K562 (cell line): ENCODE measurements around the gene MRPL38. TPM values are rescaled to one million over a fixed set of nuclear protein-coding genes. Genes with fewer than 3 reads are reported as not detected.

Source experiments
- ARID3B ChIP-seq: fragments of 250-450 bp; sonication (Bioruptor Pico); IDR thresholded peaks from 2 replicates; pipeline ENCODE4 v1.4.0; 2020; ENCODE audit warnings: borderline replicate concordance
- E4F1 ChIP-seq: fragments of 250-450 bp; sonication (Bioruptor Pico); IDR thresholded peaks from 2 replicates; pipeline ENCODE4 v1.5.0; 2021; ENCODE audit warnings: mild to moderate bottlenecking, borderline replicate concordance
- FIP1L1 ChIP-seq: fragments of 200-400 bp; formaldehyde crosslinking; IDR thresholded peaks from 2 replicates; pipeline ENCODE4 v1.6.1; 2018; ENCODE audit warnings: mild to moderate bottlenecking, low read depth, low read length; ENCODE audit not compliant: poor library complexity, severe bottlenecking
- GABPB2 ChIP-seq: fragments of 250-450 bp; sonication (Bioruptor Pico); conservative IDR thresholded peaks from 2 replicates; pipeline ENCODE4 v1.5.1; 2021; ENCODE audit warnings: mild to moderate bottlenecking
- KHSRP ChIP-seq: fragments of 450-650 bp; IDR thresholded peaks from 2 replicates; pipeline ENCODE4 v1.6.1; 2017
- MYC ChIP-seq, 2 experiments: fragments of 250-450 bp in 1 of 2; sonication (Bioruptor Pico) in 1 of 2; IDR thresholded peaks; 2 replicates each; pipeline versions ENCODE4 v1.5.1 to v1.6.1; 2012 to 2021; ENCODE audit warnings: low read depth in 2 of 2, borderline replicate concordance in 1 of 2, improper control_type of control experiment in 1 of 2, low read length in 1 of 2, mild to moderate bottlenecking in 1 of 2, moderate library complexity in 1 of 2
- NR2C1 ChIP-seq, 2 experiments: fragments of 450-650 bp; IDR thresholded peaks; 2 replicates each; pipeline ENCODE4 v1.6.1; 2017; ENCODE audit warnings: mild to moderate bottlenecking in 2 of 2, antibody characterized with exemption in 1 of 2, inconsistent platforms in 1 of 2, missing compliant biosample characterization in 1 of 2, missing genetic modification characterization in 1 of 2
- SP2 ChIP-seq: IDR thresholded peaks from 2 replicates; pipeline ENCODE4 v1.6.1; 2011; ENCODE audit warnings: mild to moderate bottlenecking, low read depth, low read length, moderate library complexity; ENCODE audit not compliant: poor library complexity, severe bottlenecking; ENCODE audit errors: extremely low read depth
- STAT5A ChIP-seq: IDR thresholded peaks from 2 replicates; pipeline ENCODE4 v1.6.1; 2012; ENCODE audit warnings: low read length, inconsistent platforms, borderline replicate concordance
- TAL1 ChIP-seq: fragments of 450-650 bp; IDR thresholded peaks from 2 replicates; pipeline ENCODE4 v1.6.1; 2016; ENCODE audit warnings: mild to moderate bottlenecking
- TBP ChIP-seq: optimal IDR thresholded peaks from 2 replicates; pipeline ENCODE3; 2011; ENCODE audit warnings: low read depth, low read length, improper control_type of control experiment
- YBX1 ChIP-seq: fragments of 450-650 bp; IDR thresholded peaks from 2 replicates; pipeline ENCODE4 v1.7.1; 2016; ENCODE audit warnings: mild to moderate bottlenecking
- ZC3H8 ChIP-seq: fragments of 450-650 bp; IDR thresholded peaks from 2 replicates; pipeline ENCODE4 v1.6.1; 2017
- ZNF24 ChIP-seq: fragments of 450-650 bp; IDR thresholded peaks from 2 replicates; pipeline ENCODE4 v1.6.1; 2016
- ZZZ3 ChIP-seq: fragments of 450-650 bp; IDR thresholded peaks from 2 replicates; pipeline ENCODE4 v1.6.1; 2016; ENCODE audit warnings: antibody characterized with exemption, mild to moderate bottlenecking, moderate library complexity
- polyA plus RNA-seq, 8 experiments: library from polyadenylated mRNA; depleted of rRNA in 4 of 8; stranded (reverse) in 5 of 8; unstranded in 3 of 8; fragments of >200 nt; fragmentation: Nextera tagmentation in 2 of 8; fragmentation: Illumina TruSeq in 1 of 8; extraction: Ambion mirVana in 2 of 8; extraction: Trizol in 1 of 8; gene quantifications; 2 replicates each; pipeline versions ENCODE4 v1.2.1 to v1.2.3, GENCODE V29; 2011 to 2014; ENCODE audit warnings: inconsistent platforms in 1 of 8, missing spikeins in 1 of 8
- total RNA-seq, 7 experiments: library from RNA; depleted of rRNA in 6 of 7; stranded (reverse); fragments of >200 nt in 6 of 7; fragmentation: Illumina TruSeq in 2 of 7; extraction: Trizol in 2 of 7; gene quantifications; 2 replicates each; pipeline versions ENCODE4 v1.2.1 to v1.2.3, GENCODE V29; 2011 to 2021; ENCODE audit warnings: low replicate concordance in 1 of 7
- TF ChIP-seq, protein P1 (sequence below): fragments of 250-450 bp; sonication (Bioruptor Pico); IDR thresholded peaks from 2 replicates; pipeline ENCODE4 v1.4.0; 2020; ENCODE audit warnings: mild to moderate bottlenecking, moderate library complexity
- TF ChIP-seq, protein P2 (sequence below): sonication (generic); formaldehyde crosslinking; IDR thresholded peaks from 2 replicates; pipeline ENCODE4 v1.8.1; 2023; ENCODE audit warnings: missing genetic modification reagents, mild to moderate bottlenecking, borderline replicate concordance

MRPL38 gene
- total and polyA plus RNA-seq, 9 of the 15 experiments (the other 6 are each of a cell fraction or from before 2014, with no cell fraction given) = 4.5 to 154 (median 48.5) TPM

DNA sequence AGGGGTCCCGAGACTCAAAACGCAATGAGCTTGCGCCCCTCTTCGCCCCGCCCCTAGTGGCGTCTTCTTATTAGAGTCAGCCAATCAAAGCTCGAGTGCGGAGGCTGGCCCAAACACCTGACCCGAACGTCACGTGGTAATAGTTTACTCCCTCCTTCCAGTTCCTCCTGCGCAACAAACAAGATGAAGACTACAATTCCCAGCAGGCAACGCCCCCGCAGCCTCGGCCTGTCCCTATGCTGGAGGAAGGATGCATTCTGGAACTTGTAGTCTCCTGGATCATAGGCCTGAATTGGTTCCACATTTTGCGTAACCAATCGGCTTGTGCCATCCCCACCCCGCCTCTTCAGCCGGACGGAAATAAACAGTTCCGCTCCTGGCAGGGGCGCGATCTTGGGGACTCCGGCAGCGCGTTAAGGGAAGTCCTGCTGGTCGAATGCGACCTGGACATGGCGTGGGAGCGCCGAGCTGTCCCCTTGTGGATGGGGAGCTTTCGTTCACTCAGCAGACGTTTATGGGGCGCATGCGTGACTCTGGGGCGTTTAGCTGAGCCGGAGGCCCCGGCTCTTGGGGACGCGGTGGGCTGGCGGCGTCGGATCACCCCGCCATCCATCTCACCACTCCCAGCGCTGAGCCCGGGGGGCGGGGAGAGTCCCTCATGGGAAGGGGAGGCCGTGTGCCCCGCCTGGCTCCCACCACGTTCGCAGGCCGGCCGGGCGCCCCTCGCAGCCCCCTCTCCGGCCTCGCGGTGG is 49.2 kb downstream of the MRPL38 start, which contains the start of gene WBP2 (continued):
- TF ChIP-seq ARID3B (CRISPR knock-in tag) (no peak), E4F1 (CRISPR knock-in tag) (no peak), TAL1 (no peak), MYC (IDR thresholded peaks at IDR 0.05; ENCODE audit: low read depth, low read length) (peak; percentile 62; the same call in 1 of the 2 replicates), MYC (CRISPR knock-in tag; IDR thresholded peaks at IDR 0.05; ENCODE audit: borderline replicate concordance, low read depth) (no peak), ZNF24 (peak; percentile 98), TBP (peak; percentile 84), STAT5A (no peak), KHSRP (no peak), SP2 (no peak), YBX1 (no peak), ZC3H8 (no peak), FIP1L1 (peak; percentile 93), NR2C1 (IDR thresholded peaks at IDR 0.05) (peak; percentile 48; the same call in 1 of the 2 replicates), NR2C1 (tag; IDR thresholded peaks at IDR 0.05) (peak; percentile 84), GABPB2 (CRISPR knock-in tag) (no peak), ZZZ3 (no peak)
- TF ChIP-seq, protein P1, sequence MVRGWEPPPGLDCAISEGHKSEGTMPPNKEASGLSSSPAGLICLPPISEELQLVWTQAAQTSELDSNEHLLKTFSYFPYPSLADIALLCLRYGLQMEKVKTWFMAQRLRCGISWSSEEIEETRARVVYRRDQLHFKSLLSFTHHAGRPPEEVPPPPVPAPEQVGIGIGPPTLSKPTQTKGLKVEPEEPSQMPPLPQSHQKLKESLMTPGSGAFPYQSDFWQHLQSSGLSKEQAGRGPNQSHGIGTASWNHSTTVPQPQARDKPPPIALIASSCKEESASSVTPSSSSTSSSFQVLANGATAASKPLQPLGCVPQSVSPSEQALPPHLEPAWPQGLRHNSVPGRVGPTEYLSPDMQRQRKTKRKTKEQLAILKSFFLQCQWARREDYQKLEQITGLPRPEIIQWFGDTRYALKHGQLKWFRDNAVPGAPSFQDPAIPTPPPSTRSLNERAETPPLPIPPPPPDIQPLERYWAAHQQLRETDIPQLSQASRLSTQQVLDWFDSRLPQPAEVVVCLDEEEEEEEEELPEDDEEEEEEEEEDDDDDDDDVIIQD (CRISPR knock-in tag) = no peak
- TF ChIP-seq, protein P2, sequence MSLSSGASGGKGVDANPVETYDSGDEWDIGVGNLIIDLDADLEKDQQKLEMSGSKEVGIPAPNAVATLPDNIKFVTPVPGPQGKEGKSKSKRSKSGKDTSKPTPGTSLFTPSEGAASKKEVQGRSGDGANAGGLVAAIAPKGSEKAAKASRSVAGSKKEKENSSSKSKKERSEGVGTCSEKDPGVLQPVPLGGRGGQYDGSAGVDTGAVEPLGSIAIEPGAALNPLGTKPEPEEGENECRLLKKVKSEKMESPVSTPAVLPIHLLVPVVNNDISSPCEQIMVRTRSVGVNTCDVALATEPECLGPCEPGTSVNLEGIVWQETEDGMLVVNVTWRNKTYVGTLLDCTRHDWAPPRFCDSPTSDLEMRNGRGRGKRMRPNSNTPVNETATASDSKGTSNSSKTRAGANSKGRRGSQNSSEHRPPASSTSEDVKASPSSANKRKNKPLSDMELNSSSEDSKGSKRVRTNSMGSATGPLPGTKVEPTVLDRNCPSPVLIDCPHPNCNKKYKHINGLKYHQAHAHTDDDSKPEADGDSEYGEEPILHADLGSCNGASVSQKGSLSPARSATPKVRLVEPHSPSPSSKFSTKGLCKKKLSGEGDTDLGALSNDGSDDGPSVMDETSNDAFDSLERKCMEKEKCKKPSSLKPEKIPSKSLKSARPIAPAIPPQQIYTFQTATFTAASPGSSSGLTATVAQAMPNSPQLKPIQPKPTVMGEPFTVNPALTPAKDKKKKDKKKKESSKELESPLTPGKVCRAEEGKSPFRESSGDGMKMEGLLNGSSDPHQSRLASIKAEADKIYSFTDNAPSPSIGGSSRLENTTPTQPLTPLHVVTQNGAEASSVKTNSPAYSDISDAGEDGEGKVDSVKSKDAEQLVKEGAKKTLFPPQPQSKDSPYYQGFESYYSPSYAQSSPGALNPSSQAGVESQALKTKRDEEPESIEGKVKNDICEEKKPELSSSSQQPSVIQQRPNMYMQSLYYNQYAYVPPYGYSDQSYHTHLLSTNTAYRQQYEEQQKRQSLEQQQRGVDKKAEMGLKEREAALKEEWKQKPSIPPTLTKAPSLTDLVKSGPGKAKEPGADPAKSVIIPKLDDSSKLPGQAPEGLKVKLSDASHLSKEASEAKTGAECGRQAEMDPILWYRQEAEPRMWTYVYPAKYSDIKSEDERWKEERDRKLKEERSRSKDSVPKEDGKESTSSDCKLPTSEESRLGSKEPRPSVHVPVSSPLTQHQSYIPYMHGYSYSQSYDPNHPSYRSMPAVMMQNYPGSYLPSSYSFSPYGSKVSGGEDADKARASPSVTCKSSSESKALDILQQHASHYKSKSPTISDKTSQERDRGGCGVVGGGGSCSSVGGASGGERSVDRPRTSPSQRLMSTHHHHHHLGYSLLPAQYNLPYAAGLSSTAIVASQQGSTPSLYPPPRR (CRISPR knock-in tag) = peak; percentile 36; the same call in 1 of the 2 replicates
